GM19467 (cell line): ENCODE results near the gene TMOD1.
A peak's percentile ranks its signal among the peaks of the same experiment; 100 is the strongest.

Experiments
- ATAC-seq: cut with Tn5 transposase; IDR thresholded peaks from one replicate; pipeline ENCODE4 v1.9.1; 2021; ENCODE audit warnings: mild to moderate bottlenecking, moderate library complexity; ENCODE audit not compliant: unreplicated experiment

TMOD1 gene

GRCh38 chr9:97543561-97543960, 42.1 kb downstream of the TMOD1 start:
- ATAC-seq = no peak

GRCh38 chr9:97545486-97545885, 44.0 kb downstream of the TMOD1 start:
- ATAC-seq = no peak

GRCh38 chr9:97547098-97547829, 45.8 kb downstream of the TMOD1 start:
- ATAC-seq = no peak

GRCh38 chr9:97548379-97548778, 46.9 kb downstream of the TMOD1 start:
- ATAC-seq = no peak

DNA sequence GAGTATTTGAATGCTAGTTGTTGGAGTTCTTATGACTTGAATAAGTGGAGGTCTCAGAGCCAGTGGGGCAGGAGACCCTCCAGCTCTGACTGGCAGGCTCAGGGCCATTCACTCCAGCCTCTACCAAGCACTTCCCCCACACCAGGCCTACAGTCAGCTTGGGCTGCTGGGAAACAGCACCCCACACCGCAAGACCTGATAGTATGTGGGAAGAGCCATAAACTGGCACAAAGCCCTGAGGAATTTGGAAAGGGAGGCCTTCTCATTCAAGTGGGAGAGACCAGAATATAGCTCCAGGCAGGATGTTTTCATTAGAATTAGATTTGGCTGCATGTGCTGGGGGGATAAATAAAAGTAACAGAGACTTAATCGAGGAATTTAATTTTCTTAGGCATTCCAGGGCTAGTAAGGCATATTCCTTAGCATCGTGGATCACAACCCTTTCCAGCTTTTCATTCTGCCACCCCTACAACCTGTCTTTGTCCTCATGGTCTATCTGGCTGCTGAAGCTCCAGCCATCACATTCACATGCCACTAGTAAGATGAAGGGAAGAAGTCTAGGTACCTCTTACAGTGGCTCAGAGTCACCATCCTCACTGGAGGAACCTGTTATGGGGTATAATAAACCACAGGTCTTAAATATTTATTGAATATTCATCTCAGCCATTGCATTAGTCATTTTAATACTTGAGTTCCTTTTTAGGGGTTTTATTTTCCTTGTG, 47.5 kb downstream of the TMOD1 start:
- no peak for ATAC-seq

DNA sequence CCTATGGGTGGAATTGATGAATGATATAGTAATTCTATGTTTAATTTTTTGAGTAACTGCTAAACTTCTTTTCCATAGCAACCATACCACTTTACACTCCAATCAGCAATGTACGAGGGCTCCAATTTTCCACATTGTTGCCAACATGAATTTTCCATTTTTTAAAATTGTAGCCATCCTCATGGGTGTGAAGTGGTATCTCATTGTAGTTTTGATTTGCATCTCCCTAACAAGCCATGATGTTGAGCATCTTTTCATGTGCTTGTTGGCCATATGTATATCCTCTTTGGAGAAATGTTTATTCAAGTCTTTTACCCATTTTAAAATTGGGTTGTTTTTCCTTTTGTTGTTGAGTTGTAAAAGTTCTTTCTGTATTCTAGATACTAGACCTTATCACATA, 48.9 kb downstream of the TMOD1 start:
- ATAC-seq = no peak

DNA sequence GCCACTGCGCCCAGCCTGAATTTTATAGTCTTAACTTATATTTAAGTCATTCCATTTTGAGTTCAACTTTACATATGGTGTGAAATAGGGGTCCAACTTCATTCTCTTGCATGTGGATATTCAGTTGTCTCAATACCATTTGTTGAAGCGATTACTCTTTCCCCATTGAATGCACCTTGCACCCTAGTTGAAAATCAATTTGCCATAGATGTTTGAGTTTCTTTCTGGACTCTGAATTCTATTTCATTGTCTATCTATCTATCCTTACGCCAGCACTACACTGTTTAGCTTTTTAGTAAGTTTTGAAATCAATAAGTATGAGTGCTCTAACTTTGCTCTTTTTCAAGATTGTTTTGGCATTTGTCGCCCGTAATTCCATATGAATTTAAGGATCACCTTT, 49.8 kb downstream of the TMOD1 start:
- no peak for ATAC-seq

DNA sequence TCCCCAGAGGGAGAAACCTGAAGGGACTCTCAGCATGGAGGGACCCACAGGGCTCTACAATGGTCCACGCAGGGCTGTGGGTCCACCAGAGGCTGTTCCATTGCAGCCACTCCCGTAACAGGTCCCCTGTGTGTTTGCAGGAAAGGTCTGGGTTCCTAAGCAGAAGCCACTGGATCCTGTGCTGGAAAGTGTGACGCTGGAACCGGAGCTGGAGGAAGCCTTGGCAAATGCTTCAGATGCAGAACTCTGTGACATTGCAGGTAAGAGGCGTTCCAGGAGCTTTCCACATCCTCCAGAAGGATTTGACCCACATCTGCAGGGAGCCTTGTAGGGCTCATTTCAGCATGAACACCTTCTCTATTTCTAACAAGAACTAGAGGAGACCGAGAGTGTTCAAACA, 51.7 kb downstream of the TMOD1 start:
- no peak for ATAC-seq

GRCh38 chr9:97553841-97554240, 52.4 kb downstream of the TMOD1 start:
- no peak for ATAC-seq

DNA sequence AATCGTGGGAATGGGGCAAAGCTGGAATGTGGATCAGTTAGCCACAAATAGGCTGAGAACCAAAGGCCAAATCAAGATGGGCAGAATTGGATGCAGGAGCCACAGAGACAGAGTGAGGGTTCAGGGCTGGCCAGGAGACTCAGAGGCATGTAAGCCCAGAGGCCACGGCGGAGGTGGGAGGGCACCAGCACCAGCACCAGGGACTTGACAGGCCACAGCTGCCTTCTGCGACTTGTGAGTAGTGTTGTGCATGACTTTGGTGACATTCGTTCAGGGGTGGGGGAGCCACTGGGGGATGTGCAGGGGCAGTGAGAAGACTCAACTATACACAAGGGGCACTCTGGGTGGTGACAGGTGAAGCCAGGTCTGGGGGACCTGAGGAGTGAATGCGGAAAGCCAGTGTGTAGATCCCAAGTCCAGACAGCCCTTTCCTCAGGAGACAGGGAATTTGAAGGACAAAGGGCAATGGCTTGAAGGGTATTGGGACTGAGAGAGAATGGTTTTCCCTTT, 53.2 kb downstream of the TMOD1 start:
- ATAC-seq = no peak

DNA sequence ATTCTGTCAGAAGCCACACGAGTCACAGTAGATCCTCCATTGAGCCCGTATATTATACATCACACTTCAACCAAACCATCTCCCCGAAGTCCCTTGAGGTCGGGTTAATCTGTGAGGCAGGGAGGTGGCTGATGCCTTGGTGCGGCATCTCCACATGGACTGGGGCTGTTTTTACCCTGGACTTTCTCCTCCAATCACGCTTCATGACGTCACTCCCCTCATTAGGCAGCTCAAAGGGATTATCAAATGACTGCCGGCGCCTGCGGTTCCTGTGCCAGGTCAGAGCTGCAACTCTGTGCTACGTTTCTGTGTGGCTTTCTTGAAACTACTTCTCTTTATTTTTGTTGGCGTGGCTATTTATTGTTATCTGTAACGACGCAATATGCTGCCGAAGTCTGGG, 53.7 kb downstream of the TMOD1 start:
- no peak for ATAC-seq

DNA sequence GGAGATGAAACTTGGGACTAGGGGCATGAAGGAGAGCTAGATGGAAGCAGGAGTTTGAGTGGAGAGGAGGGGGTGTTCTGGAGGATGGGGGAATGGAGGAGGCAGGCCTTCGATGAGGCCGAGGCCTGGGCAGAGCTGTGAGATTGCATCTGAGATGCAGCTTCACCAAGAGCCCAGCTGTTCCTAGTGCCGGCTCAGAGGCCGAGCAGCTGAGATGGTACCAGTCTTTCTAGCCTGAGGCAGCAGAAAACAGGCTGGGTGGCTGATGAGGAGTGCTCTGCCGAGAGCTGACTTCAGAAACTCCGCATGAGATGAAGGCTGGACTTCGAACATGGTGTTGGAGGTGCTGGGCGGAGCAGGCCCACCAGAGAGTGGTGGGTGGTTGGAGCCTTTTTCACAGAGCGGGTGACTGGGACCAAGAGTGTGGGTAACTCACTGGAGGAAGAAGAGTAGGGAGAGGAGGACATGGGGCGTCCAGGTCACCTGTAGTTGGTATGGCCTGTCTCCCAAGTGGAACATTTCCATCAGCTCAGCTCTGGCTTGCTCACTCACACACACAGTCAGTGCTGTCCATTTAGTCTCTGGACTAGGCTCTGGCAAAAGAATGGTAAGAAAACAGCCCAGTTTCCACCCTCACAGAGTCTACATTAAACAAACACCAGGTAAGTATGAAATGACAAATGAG, 54.7 kb downstream of the TMOD1 start:
- no peak for ATAC-seq

- ATAC-seq = no peak
Observed at GRCh38 chr9:97556721-97557605, 55.5 kb downstream of the TMOD1 start.

GRCh38 chr9:97557606-97558095, 56.2 kb downstream of the TMOD1 start:
- no peak for ATAC-seq

- ATAC-seq = no peak
Observed at GRCh38 chr9:97558701-97559101, 57.2 kb downstream of the TMOD1 start.

GRCh38 chr9:97559111-97559514, 57.6 kb downstream of the TMOD1 start:
- ATAC-seq = peak; percentile 73

DNA sequence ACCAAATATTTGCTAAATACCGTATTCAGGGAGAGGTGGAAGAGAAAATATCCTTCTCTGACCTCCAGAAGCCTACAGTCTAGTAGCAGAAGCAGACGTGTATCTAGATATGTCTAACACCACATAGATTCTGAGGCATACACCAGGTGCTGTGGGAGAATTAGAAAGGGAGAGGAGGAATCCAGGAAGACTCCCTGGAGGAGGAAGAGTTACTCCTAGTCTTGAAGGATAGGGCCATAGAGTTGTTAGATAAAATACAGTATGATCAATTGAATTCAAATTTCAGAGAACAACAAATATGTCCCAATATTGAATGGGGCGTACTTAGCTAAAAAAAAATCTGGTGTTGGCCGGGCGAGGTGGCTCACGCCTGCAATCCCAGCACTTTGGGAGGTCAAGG, 58.7 kb downstream of the TMOD1 start:
- no peak for ATAC-seq

GRCh38 chr9:97560851-97561250, 59.4 kb downstream of the TMOD1 start:
- ATAC-seq = no peak

DNA sequence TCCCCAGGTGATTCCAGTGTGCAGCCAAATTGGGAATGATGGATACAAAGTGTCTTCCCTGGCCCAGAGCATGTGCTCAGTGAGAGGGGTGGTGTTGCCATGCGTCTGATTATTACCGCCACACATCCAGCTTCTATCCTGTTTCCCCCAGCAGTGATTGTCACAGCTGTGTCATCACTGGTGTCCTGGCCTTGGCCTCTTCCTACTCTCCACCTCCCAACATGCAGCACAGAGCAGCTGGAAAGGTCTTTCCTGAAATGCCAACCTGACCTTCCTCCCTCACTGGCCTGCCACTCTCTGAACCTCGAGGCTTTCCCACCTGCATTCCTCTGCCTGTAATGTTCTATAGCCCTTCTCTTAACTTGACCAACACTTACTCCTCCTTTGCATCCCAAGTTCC, 60.0 kb downstream of the TMOD1 start:
- ATAC-seq = no peak

DNA sequence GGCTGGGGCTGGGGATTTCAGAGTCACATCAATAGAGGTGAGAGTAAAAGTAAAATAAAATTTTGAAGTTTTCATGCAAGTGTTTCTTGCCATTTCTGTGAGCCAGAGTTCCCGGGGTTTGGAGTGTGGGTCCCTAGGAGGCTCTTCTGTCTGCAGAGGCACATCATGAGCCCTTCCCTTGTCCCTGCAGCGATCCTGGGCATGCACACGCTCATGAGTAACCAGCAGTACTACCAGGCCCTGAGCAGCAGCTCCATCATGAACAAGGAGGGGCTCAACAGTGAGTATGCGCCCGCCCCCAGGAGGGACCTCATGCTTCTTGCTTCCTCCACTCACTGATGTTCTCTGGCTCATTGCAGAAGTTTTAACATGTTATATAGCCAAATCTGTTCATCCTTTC, 61.1 kb downstream of the TMOD1 start:
- ATAC-seq = no peak
